GM12873 (cell line): ENCODE measurements around the gene VASN.

Source experiments
- TF ChIP-seq, protein P1 (sequence below): IDR thresholded peaks from 2 replicates; pipeline ENCODE4 v1.5.1; 2012; ENCODE audit warnings: low read depth, mild to moderate bottlenecking, moderate library complexity, low read length, control low read depth; ENCODE audit not compliant: insufficient read depth; ENCODE audit errors: missing control alignments

VASN gene

GRCh38 chr16:4404967-4405696 lies 33.5 kb downstream of the VASN start:
- TF ChIP-seq, protein P1, sequence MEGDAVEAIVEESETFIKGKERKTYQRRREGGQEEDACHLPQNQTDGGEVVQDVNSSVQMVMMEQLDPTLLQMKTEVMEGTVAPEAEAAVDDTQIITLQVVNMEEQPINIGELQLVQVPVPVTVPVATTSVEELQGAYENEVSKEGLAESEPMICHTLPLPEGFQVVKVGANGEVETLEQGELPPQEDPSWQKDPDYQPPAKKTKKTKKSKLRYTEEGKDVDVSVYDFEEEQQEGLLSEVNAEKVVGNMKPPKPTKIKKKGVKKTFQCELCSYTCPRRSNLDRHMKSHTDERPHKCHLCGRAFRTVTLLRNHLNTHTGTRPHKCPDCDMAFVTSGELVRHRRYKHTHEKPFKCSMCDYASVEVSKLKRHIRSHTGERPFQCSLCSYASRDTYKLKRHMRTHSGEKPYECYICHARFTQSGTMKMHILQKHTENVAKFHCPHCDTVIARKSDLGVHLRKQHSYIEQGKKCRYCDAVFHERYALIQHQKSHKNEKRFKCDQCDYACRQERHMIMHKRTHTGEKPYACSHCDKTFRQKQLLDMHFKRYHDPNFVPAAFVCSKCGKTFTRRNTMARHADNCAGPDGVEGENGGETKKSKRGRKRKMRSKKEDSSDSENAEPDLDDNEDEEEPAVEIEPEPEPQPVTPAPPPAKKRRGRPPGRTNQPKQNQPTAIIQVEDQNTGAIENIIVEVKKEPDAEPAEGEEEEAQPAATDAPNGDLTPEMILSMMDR: no peak

DNA sequence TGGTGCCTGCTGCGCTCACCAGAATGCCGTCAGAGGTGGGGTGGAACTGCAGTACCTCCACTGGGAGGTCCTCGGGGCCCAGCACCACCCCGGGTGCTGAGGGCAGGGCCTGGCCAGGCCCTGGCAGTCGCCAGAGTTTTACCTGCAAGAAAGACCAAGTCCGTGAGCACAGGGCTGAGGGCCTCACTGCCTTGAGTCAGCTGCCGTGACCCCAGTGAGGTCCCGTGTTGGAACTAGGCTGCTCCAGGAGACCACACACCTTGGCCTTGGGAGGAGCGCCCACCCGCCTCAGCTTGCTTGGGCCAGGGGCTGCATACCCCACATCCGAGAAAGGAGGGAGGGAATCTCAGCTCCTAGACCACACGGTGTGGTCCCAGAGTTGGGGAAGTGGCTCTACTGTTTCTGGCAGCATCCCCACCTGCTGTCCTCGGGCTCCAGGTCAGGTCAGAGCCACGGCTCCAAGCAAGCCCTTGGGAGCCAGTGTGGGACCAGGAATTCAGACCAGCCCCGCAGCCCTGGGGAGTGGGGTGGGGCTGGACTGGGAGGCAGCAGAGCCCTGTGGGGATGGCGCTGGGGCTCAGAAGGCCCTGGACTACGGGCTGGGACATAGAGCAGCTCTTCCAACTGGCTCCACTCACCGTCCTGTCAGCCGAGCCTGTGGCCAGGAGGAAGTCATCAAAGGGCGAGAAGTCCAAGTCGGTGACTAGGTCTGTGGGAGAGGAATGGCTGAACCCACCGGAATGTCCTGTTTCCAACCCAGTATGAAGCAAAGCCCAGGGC lies 36.1 kb downstream of the VASN start:
- TF ChIP-seq, protein P1: no peak

GRCh38 chr16:4408323-4408690 lies 36.7 kb downstream of the VASN start:
- TF ChIP-seq, protein P1: no peak

DNA sequence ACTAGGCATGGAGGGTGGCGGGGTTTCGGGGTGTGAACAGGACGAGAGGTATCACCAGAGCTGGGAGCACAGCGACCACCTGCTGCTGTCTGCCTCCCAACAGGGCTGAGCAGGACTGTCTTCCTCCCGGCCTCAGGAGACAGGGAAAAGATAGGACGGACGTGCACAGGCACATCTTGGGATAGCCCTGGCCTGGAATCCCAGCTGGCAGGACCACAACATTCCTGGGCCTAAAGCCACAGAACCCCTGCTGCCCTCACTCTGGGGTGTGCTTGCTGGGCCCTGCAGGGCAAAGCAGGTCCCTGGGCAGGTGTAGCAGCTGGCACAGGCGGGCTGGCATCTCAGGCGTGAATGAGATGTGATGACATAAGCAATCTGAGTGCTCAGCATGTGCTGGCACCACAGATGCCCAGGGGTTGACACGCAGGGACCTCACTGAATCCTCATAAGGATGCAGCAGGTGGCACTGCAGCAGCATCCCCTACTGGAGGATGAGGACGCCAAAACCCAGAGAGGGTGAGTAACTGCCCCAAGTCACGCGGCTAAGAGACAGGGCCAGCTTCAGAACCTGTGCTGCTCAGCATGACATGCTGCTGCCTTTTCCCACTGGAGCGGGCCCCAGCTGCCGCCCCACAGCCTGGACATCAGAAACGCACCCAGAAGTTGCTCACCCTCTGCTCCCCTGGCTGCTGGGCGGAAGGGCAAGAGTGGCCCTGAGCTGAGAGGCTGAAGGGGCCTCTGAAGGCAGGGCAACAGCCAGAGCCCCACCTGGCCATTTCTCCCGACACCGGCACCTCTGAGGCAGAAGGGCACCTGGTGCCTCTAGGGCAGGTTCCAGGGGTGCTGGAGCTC lies 37.7 kb downstream of the VASN start:
- TF ChIP-seq, protein P1: no peak

GRCh38 chr16:4410335-4411075 lies 38.9 kb downstream of the VASN start:
- TF ChIP-seq, protein P1: no peak

GRCh38 chr16:4411684-4412083 lies 40.0 kb downstream of the VASN start:
- TF ChIP-seq, protein P1: no peak

GRCh38 chr16:4412159-4412558 lies 40.5 kb downstream of the VASN start:
- TF ChIP-seq, protein P1: no peak
